Measurements from ENCODE around the gene TMEM266.

TMEM266 gene

DNA sequence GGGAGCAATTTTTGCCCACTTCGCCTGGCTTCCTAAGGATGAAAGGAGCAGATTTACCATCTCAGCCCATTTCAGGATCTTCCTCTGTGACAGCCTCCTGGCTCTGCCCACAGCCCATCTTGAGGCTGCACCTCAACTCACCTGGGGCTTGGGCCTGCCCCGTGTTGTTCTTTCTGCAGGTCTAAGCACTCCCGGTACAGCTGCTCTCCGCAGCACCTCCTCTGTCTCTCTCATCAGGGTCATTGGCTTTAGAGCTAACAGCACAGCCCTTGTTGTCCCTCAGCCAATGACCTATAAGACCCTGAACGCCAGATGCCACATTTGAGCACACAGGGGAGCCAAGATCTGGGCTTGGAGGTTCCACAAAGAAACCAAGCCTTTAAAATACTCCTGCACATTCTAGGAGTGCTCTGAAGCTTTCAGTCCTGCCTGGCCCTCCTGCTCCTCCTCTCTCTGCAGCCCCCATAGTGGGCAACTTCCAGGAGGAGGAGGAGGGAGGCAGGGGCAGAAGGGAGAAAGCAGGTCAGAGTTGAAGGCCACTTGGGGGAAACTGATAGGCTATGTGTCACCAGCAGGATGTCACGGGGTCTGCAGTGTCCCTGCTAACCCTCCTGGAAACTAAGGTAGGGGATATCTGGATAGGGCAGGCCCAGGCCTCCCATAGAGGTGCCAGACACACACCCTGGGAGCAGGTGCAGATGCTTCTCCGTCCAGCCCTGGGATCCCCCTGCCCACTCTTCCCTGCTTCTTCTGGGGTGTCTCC lies 135.9 kb downstream of the TMEM266 start:
- Histone ChIP-seq H2BK15ac (ENCODE audit: low read length) (no peak overlapping the region), H3K9me3 (replicated peaks in 1 of 2; ENCODE audit: control insufficient read depth in 2 of 2, insufficient read depth in 1 of 2, low read depth in 1 of 2, low read length in 2 of 2) (no peaks in the 10 kb centered on the region), H3K36me3 (replicated peaks in 1 of 2; ENCODE audit: control insufficient read depth in 2 of 2, insufficient read depth in 2 of 2, low read length in 2 of 2) (no peaks in the 10 kb centered on the region), H3K4ac (ENCODE audit: low read length) (no peak overlapping the region), H2BK120ac (ENCODE audit: low read depth, low read length) (no peak overlapping the region), H4K8ac (ENCODE audit: low read depth, low read length) (no peak overlapping the region), H3K14ac (ENCODE audit: low read length) (peak overlapping the region; percentile 5), H3K4me3 (ENCODE audit: low read length in 2 of 2) (no peak overlapping the region), H3K79me1 (ENCODE audit: low read depth, low read length) (no peaks in the 10 kb centered on the region), H2AFZ (ENCODE audit: low read length) (no peak overlapping the region), H4K91ac (ENCODE audit: low read depth, low read length, poor library complexity) (no peak overlapping the region), H3K18ac (ENCODE audit: low read length) (no peak overlapping the region), H3K4me1 (ENCODE audit: control insufficient read depth in 2 of 2, insufficient read depth in 1 of 2, low read depth in 1 of 2, low read length in 2 of 2) (peaks cover 7 to 21% of the 10 kb centered on the region in 2 donors), H3K27ac (replicated peaks; ENCODE audit: low read length) (no peak overlapping the region), H3K27me3 (ENCODE audit: control insufficient read depth in 3 of 3, insufficient read depth in 3 of 3, low read depth in 1 of 3, low read length in 3 of 3) (no peaks in the 10 kb centered on the region), H2BK5ac (ENCODE audit: low read length) (no peak overlapping the region), H3K4me2 (ENCODE audit: insufficient read depth, low read length, poor library complexity, severe bottlenecking) (no peak overlapping the region), H2BK12ac (ENCODE audit: low read length) (no peak overlapping the region), H3K9ac (ENCODE audit: low read depth, low read length, poor library complexity) (no peak overlapping the region), H2AK5ac (ENCODE audit: low read depth, low read length) (no peak overlapping the region), H3K23ac (ENCODE audit: low read depth, low read length, poor library complexity) (peak overlapping the region; percentile 30)
- no CpG with 5 or more reads among the region's 7 CpGs for WGBS, 2 donors (ENCODE audit: extremely low coverage in 2 of 2, insufficient read length in 2 of 2, insufficient replicate concordance in 1 of 2)
- no peak for DNase-seq (ENCODE audit: low spot score)

DNA sequence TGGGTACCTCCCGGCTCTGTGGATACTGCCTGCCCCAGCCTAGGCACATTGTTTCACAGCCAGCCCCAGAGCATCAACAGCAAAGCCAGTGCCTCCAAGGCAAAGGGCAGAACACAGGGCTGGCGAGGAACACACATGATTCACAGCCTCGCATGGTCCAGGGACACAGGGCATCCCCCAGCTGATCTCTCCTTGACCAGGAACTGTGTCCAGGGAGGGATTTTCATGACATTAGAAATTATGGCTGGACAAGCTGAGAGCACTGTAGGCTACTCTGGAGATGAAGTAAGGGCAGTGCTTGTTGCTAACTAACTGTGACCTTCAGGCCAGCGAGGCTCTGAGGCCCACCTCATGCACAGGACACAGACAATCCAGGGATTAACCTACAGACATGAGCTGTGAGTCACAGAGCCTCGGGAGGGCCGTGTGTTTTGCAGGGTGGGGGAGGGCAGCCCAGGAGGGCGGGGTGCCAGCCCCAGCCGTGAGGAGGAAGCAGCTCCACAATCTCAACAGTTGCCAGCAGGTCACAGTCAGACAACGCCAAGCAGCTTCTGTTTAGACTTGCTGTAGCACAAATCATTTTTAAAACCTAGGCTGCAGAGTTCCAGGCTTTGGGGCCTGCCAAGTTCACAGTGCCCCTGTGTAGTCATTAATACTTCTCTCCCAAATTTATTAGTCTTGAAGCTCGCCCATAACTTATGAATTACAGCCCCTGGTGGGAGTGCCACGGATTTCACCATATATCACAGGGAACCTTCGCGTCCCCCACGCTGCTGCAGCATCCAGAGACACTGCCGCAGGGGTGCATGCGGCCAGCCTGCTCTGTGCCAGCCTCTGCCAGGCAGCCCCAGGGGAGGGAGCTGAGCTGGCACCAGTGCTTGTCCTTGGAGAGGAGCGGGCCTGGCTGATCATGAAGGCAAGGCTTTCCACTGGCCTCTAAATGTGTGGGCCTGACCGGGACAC lies 136.8 kb downstream of the TMEM266 start:
- H3K36me3 ChIP-seq (replicated peaks in 1 of 2; ENCODE audit: control insufficient read depth in 2 of 2, insufficient read depth in 2 of 2, low read length in 2 of 2): no peaks in the 10 kb centered on the region
- H3K9ac ChIP-seq (ENCODE audit: low read depth, low read length, poor library complexity): no peak overlapping the region
- DNase-seq (ENCODE audit: low spot score): no peak

DNA sequence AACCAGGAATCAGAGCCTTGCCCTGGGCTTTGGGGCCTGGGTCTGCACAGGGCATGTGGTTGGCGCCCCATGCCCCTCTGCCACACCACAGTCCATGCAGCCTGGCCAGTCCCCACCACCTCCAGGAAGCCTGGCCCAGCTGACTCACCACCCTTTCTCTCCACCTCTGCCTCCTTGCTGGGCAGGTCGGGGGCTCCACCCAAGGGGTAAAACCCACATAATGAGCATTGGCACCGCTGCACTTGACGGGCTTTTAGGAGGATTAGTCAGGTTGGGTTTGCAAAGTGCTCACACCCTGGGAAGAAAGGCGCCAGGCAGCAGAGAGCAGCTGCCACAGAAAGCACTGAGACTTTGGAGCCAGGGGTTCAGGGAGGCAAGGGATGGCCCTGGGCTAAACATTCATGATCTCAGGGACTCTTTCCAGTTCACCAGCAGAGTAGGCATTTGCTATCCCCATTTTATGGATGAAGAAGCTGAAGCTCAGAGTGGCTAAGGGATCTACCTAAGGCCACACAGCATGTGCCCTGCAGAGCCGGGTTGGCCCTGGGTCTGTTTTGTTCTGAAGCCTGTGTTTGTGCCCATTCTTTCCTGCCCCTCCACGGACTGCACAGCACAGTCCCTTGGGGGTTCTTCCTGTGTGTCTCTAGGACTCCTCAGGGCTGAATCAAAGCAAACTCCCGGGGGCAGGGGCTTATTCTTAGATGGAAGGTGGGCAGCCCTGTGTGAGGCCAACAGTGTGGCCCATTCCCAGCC lies 138.1 kb downstream of the TMEM266 start:
- H3K23ac ChIP-seq (ENCODE audit: low read depth, low read length, poor library complexity): peak overlapping the region; percentile 29
- H3K4me3 ChIP-seq (ENCODE audit: low read length in 2 of 2): no peak overlapping the region
- H2AFZ ChIP-seq (ENCODE audit: low read length): no peak overlapping the region
- H3K9me3 ChIP-seq (replicated peaks in 1 of 2; ENCODE audit: control insufficient read depth in 2 of 2, insufficient read depth in 1 of 2, low read depth in 1 of 2, low read length in 2 of 2): no peaks in the 10 kb centered on the region
- H2BK15ac ChIP-seq (ENCODE audit: low read length): no peak overlapping the region
- no peak overlapping the region for H3K9ac ChIP-seq (ENCODE audit: low read depth, low read length, poor library complexity)
- peak overlapping the region; percentile 15 for H3K14ac ChIP-seq (ENCODE audit: low read length)
- peaks cover 7 to 21% of the 10 kb centered on the region in 2 donors for H3K4me1 ChIP-seq (ENCODE audit: control insufficient read depth in 2 of 2, insufficient read depth in 1 of 2, low read depth in 1 of 2, low read length in 2 of 2)
- no peaks in the 10 kb centered on the region for H3K36me3 ChIP-seq (replicated peaks in 1 of 2; ENCODE audit: control insufficient read depth in 2 of 2, insufficient read depth in 2 of 2, low read length in 2 of 2)
- no peak overlapping the region for H3K4me2 ChIP-seq (ENCODE audit: insufficient read depth, low read length, poor library complexity, severe bottlenecking)
- H4K8ac ChIP-seq (ENCODE audit: low read depth, low read length): no peak overlapping the region
- DNase-seq (ENCODE audit: low spot score): no peak
- H2BK12ac ChIP-seq (ENCODE audit: low read length): no peak overlapping the region
- no peak overlapping the region for H3K27ac ChIP-seq (replicated peaks; ENCODE audit: low read length)
- peak overlapping the region; percentile 54 for H4K91ac ChIP-seq (ENCODE audit: low read depth, low read length, poor library complexity)
- no peaks in the 10 kb centered on the region for H3K27me3 ChIP-seq (ENCODE audit: control insufficient read depth in 3 of 3, insufficient read depth in 3 of 3, low read depth in 1 of 3, low read length in 3 of 3)
- WGBS, 2 donors (ENCODE audit: extremely low coverage in 2 of 2, insufficient read length in 2 of 2, insufficient replicate concordance in 1 of 2): no CpG with 5 or more reads among the region's 8 CpGs
- peak overlapping the region; percentile 63 for H3K18ac ChIP-seq (ENCODE audit: low read length)
- H3K4ac ChIP-seq (ENCODE audit: low read length): no peak overlapping the region
- no peak overlapping the region for H2BK120ac ChIP-seq (ENCODE audit: low read depth, low read length)
- H2AK5ac ChIP-seq (ENCODE audit: low read depth, low read length): no peak overlapping the region
- H3K79me1 ChIP-seq (ENCODE audit: low read depth, low read length): no peaks in the 10 kb centered on the region
- no peak overlapping the region for H2BK5ac ChIP-seq (ENCODE audit: low read length)

More for the DNA sequence above, 136.8 kb downstream of the TMEM266 start:
- no peak overlapping the region for H3K4me2 ChIP-seq (ENCODE audit: insufficient read depth, low read length, poor library complexity, severe bottlenecking)
- H2BK12ac ChIP-seq (ENCODE audit: low read length): no peak overlapping the region
- H2BK5ac ChIP-seq (ENCODE audit: low read length): no peak overlapping the region
- peaks cover 7 to 21% of the 10 kb centered on the region in 2 donors for H3K4me1 ChIP-seq (ENCODE audit: control insufficient read depth in 2 of 2, insufficient read depth in 1 of 2, low read depth in 1 of 2, low read length in 2 of 2)
- H2AFZ ChIP-seq (ENCODE audit: low read length): peak overlapping the region; percentile 69
- no peak overlapping the region for H2BK15ac ChIP-seq (ENCODE audit: low read length)
- peak overlapping the region; percentile 21 for H3K18ac ChIP-seq (ENCODE audit: low read length)
- H3K9me3 ChIP-seq (replicated peaks in 1 of 2; ENCODE audit: control insufficient read depth in 2 of 2, insufficient read depth in 1 of 2, low read depth in 1 of 2, low read length in 2 of 2): no peaks in the 10 kb centered on the region
- peak overlapping the region; percentile 60 for H2AK5ac ChIP-seq (ENCODE audit: low read depth, low read length)
- no peak overlapping the region for H3K4me3 ChIP-seq (ENCODE audit: low read length in 2 of 2)
- no peak overlapping the region for H4K8ac ChIP-seq (ENCODE audit: low read depth, low read length)
- H3K4ac ChIP-seq (ENCODE audit: low read length): no peak overlapping the region
- H3K14ac ChIP-seq (ENCODE audit: low read length): peak overlapping the region; percentile 43
- H3K23ac ChIP-seq (ENCODE audit: low read depth, low read length, poor library complexity): peak overlapping the region; percentile 30
- H4K91ac ChIP-seq (ENCODE audit: low read depth, low read length, poor library complexity): no peak overlapping the region
- no peak overlapping the region for H2BK120ac ChIP-seq (ENCODE audit: low read depth, low read length)
- no CpG with 5 or more reads among the region's 18 CpGs for WGBS, 2 donors (ENCODE audit: extremely low coverage in 2 of 2, insufficient read length in 2 of 2, insufficient replicate concordance in 1 of 2)
- no peaks in the 10 kb centered on the region for H3K27me3 ChIP-seq (ENCODE audit: control insufficient read depth in 3 of 3, insufficient read depth in 3 of 3, low read depth in 1 of 3, low read length in 3 of 3)
- H3K79me1 ChIP-seq (ENCODE audit: low read depth, low read length): no peaks in the 10 kb centered on the region
- H3K27ac ChIP-seq (replicated peaks; ENCODE audit: low read length): no peak overlapping the region

All from neuronal stem cell (in vitro differentiated cells).